KG1 (cell line): Measurements from ENCODE around the gene FRAS1.

Experiments
- DNase-seq: peaks from one replicate; lab custom pipeline; 2025; lab: John Stamatoyannopoulos, UW

FRAS1 gene

DNA sequence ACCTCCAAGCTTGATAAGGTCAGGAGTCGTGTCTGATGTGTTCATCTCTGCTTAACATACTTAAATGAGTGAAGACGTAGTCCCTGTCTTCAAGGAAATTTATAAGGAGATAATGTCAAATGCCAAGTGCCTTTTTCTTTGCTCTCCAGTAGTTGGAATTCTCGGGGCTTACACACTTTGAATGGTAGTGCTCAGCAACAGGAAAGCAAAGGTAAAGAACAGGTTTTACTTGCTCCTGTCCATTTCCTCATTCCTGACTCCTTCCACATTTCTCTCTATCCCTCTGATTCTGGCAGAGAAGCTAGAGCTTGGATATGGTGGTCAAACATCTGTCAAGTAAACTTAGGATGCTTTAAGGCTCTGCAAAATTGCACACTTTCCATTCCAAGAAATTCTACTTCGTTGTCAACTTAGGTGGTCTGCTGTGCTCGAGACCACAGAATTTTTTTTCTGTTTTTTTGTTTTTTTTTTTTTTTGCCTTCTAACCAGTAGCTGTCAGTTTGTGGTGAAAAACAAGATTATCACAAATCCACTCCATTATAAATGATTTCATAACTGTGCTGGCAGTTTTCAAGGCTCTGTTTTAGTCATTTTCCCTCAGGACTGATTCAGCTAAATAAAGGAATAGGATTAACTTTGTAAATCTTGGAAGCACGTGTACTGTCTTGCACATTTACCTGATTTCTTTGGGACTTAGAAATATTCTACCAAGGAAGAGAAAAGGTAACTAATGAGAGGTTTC lies 313.7 kb downstream of the FRAS1 start:
- DNase-seq, result no peak

GRCh38 chr4:78372355-78372988 lies 315.3 kb downstream of the FRAS1 start:
- DNase-seq, result no peak

DNA sequence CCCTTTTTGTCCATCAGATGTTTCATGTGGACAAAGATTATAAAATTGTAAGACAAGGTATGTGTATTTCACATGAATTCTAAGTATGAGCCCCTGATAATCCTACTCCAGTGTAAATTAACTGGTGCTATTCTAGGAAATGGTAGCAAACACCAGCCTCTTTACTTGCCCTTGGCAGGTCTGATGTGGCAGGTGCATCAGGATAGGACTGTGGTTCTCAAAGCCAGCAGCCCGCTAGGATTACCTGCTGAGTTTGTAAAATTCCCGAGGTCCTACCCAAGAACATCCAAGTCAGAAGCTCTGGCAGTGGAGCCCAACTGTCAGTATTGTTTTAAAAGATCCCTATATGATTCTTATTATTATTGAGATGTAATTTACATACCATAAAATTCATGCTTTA lies 320.4 kb downstream of the FRAS1 start:
- DNase-seq, result no peak

GRCh38 chr4:78379040-78379439 lies 321.9 kb downstream of the FRAS1 start:
- no peak for DNase-seq

DNA sequence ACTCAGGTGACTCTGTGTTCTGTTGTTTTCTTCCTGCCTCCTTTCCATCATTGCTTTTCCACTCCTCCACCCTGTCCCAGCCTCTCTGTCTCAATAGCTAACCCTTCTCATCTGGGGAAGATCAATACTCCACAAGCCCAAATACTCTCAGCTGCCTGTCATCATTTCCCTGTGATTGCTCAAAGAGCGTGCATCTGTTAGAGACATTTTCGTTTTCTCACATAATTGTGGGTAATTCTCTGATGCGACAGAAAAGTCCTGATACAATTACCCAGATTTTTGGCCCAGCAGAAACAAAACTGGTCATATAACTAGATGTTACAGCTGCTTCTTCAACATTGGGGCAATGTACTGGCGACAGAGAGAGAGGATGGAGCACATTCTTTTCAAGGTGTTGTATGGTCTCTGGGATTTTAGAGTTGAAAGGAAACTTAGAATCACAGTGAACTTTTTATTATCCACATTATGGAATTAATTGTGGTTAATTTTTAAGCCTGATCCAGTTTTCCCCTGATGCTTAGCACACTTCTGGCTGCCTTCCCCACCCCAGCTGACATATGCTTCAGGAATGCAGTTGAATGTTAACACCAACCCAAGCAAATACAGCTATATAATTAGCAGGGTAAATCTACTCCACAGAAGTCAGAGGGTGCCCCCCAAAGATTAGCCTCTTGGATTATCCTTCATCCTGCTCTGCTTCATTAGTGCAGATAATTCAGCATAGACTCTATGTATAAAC lies 323.0 kb downstream of the FRAS1 start:
- no peak for DNase-seq

- DNase-seq, result no peak
These were observed 329.6 kb downstream of the FRAS1 start for GRCh38 chr4:78386679-78387078.

- no peak for DNase-seq
These were observed 338.5 kb downstream of the FRAS1 start for GRCh38 chr4:78395642-78396041.

DNA sequence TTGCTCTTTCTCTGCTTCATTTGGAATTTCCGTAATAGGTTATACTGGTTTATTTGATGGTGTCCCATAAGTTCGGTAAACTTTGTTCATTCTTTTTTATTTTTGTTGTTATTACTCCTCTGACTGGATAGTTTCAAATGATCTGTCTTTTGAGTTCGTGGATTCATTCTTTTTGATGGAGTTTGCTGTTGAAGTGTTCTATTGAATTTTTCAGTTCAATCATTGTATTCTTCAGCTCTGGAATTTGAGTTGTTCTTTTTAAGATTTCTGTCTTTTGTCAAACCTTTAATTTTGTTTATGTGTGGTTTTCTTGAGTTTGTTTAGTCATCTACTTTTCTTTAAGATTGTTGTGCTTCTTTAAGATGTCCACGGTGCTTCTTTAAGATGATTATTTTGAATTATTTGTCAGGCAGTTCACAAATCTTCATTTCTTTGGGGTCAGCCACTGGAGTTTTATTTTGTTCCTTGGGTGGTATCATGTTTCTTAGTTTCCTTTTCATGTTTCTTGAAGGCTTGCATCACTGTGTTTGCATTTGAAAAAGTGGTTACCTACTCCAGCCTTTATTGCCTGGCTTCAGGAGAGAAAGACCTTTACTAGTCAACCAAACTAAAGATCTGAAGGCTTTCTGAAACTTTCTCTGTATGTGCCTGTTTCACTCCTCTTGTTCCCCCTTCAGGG lies 339.6 kb downstream of the FRAS1 start:
- DNase-seq, result no peak

DNA sequence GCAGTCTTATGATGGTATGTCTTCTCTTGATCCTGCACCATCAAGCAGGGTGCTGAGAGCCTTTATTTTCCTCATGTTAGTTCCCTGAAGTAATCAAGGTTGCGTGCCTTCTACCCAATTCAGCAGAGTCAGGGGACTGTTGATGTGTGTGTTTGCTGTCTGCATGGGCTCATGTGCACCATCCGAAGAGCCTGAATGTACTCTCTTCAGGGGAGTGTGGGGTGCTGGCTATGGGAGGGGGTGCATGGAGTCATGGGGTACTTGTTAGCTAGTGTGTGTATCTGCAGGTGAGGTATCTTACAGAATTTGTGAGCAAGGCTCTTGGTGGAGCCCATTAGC lies 340.1 kb downstream of the FRAS1 start:
- no peak for DNase-seq

DNA sequence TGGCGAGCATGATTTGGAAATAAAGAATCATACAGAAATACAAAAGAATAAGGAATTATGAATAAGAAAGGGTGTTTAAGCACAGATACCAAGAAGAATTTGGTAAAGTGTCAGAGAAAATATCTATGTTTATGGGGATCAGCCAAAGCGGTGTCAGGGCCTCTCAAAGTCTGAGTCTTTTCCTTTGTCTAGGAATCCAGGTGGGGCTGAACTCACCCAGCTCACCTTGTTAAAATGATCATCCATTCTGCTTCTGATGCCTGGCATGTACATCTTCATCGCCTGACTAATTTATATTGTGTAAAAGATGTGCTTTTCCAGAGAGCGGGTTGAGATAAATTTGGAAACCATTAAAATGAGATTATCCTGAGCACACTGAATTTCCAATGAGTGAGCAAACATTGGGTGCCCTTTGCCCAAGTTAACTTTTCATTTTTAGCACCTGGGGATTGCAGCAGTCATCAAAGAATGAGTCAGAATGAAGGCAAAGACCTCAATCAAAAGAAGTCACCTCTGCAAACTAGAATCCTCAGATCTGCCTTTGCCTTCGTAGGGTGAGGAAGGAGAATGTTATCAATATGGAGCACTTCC lies 352.6 kb downstream of the FRAS1 start:
- no peak for DNase-seq

DNA sequence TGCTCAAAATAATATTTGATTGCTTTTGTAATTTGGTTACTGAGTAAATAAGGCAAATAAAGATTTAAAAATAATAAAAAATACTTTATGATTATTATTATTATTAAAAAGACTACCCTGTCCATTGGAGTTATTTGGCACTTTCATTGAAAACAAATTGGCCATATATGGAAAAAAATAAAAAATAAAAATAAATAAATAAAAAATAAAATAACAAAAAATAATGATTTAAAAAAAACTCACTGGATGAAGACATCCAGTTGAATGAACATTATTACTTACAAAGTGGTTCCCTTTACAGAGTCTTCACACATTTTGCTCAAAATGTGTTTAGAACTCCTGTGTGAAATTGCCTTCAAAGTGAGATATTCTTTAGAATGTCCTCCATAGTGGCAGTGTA lies 353.1 kb downstream of the FRAS1 start:
- DNase-seq, result no peak

GRCh38 chr4:78410676-78411075 lies 353.6 kb downstream of the FRAS1 start:
- no peak for DNase-seq

- DNase-seq, result peak; percentile 30
These were observed 357.0 kb downstream of the FRAS1 start for GRCh38 chr4:78414116-78414515.

GRCh38 chr4:78417603-78418002 lies 360.5 kb downstream of the FRAS1 start:
- DNase-seq, result no peak

DNA sequence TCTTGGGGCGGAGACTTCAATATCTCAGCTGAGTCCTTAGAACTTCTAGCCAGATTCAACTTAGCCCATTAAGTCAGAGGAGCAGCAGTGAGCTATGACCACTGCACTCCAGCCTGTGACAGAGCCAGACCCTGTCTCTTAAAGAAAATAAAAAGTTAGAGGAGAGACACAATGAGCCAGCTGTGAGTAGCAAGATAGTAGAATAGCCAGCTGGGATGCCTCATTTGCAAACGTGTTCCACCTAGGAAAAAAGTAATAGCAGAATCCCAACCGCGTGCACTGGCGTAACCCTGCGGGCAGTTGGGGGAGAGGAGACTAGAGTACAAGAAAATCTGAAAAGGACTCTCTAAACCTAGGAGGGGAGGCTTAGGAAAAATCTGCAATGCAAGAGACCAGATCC lies 361.3 kb downstream of the FRAS1 start:
- no peak for DNase-seq

DNA sequence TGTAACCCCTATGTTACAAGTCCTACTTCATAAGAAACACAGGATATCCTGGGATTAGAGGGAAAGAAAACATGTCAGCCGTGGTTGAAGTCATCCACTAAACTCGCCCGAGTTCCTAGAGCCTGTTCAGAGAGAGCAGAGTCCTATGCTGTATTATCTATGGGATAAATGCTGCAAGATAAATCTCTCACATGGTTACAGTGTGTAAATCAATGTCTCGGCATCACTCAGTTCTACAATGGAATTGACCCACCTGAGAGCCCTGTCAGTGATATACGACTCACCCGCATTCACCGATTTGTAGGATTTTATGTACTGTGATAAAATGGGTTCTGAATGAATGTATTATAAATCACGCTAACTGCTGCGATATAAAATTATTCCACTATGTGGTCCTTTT lies 366.7 kb downstream of the FRAS1 start:
- DNase-seq, result no peak

DNA sequence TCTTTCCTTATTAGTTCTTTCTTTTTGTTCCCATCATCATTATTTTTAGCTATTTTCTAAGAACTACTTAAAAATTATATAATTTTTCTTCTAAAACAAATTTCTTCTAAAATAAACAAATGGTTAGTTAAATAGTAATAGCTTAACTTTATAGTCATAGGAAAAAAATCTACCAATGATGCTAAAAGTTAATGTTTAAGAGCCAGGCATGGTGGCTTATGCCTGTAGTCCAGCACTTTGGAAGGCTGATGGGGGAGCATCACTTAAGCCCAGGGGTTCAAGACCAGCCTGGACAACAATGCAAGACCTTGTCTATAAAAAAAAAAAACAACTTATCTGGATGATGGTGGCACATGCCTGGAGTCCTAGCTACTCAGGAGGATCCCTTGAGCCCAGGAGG lies 367.3 kb downstream of the FRAS1 start:
- no peak for DNase-seq

GRCh38 chr4:78426972-78427371 lies 369.8 kb downstream of the FRAS1 start:
- DNase-seq, result no peak

DNA sequence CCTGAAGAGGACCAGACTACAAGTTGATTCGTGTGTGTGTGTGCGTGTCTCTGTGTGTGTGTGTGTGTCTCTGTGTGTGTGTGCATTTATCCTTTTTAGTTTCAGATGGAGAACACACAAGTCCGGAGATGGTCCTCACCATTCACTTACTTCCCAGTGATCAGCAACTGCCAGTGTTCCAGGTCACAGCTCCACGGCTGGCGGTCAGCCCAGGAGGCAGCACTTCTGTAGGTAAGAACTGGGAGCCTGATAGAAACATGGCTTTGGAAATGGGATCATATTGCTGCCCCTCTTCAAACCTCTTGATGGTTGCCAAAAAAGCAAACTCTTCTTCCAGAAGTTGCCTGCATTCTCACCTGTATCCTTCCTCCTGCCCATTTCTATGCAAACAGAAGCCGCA lies 371.9 kb downstream of the FRAS1 start:
- DNase-seq, result no peak

- DNase-seq, result no peak
These were observed 375.8 kb downstream of the FRAS1 start for GRCh38 chr4:78432896-78433295.

DNA sequence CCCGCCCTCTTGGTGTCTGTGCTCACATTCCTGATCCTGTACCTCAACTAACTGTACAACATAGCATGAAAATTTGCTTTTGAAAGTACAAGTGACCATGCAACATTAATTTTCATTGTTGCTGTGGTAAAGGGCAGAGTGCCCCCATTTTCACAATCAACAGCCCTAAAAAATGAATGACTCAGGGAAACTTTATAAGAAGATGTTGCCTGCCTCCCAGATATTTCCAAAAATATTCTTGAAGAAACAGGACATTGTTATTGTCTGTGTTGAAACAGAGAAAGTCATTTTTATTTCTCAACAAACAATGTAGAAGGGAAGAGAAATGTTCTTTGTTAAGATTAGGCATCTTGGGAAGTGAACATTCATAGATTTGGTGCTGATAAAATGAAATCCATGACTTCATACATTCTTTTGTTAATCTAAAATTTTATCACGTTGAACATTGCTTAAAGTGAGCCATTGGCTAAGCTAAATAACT lies 380.5 kb downstream of the FRAS1 start:
- DNase-seq, result no peak

DNA sequence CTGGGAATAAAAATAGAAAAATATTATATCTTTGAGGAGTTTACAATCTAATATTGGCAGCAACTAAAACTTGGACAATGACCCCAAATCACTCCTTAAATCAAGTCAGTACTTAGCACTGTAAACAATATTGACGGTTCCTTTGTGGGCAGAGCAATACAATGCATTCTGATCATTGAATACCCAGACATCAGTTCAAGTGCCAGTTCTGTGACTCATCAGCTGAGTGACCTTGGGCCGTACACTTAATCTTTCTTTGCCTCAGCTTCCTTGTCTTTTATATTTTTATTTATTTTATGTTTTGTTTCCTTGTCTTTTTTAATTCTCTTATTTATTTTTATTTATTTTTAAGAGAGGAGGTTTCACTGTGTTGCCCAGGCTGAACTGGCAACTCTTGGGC lies 382.2 kb downstream of the FRAS1 start:
- no peak for DNase-seq
